GM18520 (cell line): ENCODE data around the gene LRCH1.

Experiments used
- ATAC-seq: cut with Tn5 transposase; IDR thresholded peaks from one replicate; pipeline ENCODE4 v1.9.1; 2021; ENCODE audit not compliant: unreplicated experiment

The LRCH1 gene

GRCh38 chr13:46663206-46664037, 110.5 kb downstream of the LRCH1 start:
- ATAC-seq = no peak

- ATAC-seq = no peak
Measured at GRCh38 chr13:46664195-46664594, 111.2 kb downstream of the LRCH1 start.

GRCh38 chr13:46665248-46665632, 112.3 kb downstream of the LRCH1 start:
- ATAC-seq = no peak

- ATAC-seq = no peak
Measured at GRCh38 chr13:46665633-46666482, 112.9 kb downstream of the LRCH1 start.

GRCh38 chr13:46666727-46667456, 113.9 kb downstream of the LRCH1 start:
- peak; percentile 22 for ATAC-seq

GRCh38 chr13:46667687-46668281, 114.8 kb downstream of the LRCH1 start:
- ATAC-seq = peak; percentile 42

- no peak for ATAC-seq
Measured at GRCh38 chr13:46668302-46668720, 115.3 kb downstream of the LRCH1 start.

- ATAC-seq = no peak
Measured at GRCh38 chr13:46668931-46669525, 116.1 kb downstream of the LRCH1 start.

- no peak for ATAC-seq
Measured at GRCh38 chr13:46672338-46673090, 119.5 kb downstream of the LRCH1 start.

GRCh38 chr13:46675016-46675415, 122.0 kb downstream of the LRCH1 start:
- no peak for ATAC-seq

- ATAC-seq = no peak
Measured at GRCh38 chr13:46676378-46676725, 123.4 kb downstream of the LRCH1 start.

- ATAC-seq = peak; percentile 89
Measured at GRCh38 chr13:46679369-46680120, 126.6 kb downstream of the LRCH1 start.

- no peak for ATAC-seq
Measured at GRCh38 chr13:46682015-46682414, 129.0 kb downstream of the LRCH1 start.

- no peak for ATAC-seq
Measured at GRCh38 chr13:46682707-46683106, 129.7 kb downstream of the LRCH1 start.

- ATAC-seq = no peak
Measured at GRCh38 chr13:46683676-46684260, 130.8 kb downstream of the LRCH1 start.

- no peak for ATAC-seq
Measured at GRCh38 chr13:46684287-46685001, 131.5 kb downstream of the LRCH1 start.

- ATAC-seq = no peak
Measured at GRCh38 chr13:46685006-46685730, 132.2 kb downstream of the LRCH1 start.

GRCh38 chr13:46686171-46686570, 133.2 kb downstream of the LRCH1 start:
- ATAC-seq = no peak
